ENCODE results near the gene CYP2E1.
"Not testable (repeated sequence)": the region's sequence is repeated elsewhere in the genome, so short reads cannot be mapped to it uniquely, and the experiment has no call there.

CYP2E1 gene

GRCh38 chr10:133528296-133528844 is 1.2 kb downstream of the CYP2E1 start:
- in situ Hi-C loops (cut with MboI; ENCODE audit: low sequenced_read_pairs) = no loop called here

- in situ Hi-C loops (cut with MboI; ENCODE audit: low sequenced_read_pairs) = no loop called here
Measured at GRCh38 chr10:133528845-133529575, 1.8 kb downstream of the CYP2E1 start.

GRCh38 chr10:133529576-133529946 is 2.4 kb downstream of the CYP2E1 start:
- in situ Hi-C loops (cut with MboI; ENCODE audit: low sequenced_read_pairs) = no loop called here

GRCh38 chr10:133530506-133530905 is 3.3 kb downstream of the CYP2E1 start:
- in situ Hi-C loops (cut with MboI; ENCODE audit: low sequenced_read_pairs) = no loop called here

- in situ Hi-C loops (cut with MboI; ENCODE audit: low sequenced_read_pairs) = no loop called here
Measured at GRCh38 chr10:133532871-133533270, 5.7 kb downstream of the CYP2E1 start.

GRCh38 chr10:133534417-133534816 is 7.3 kb downstream of the CYP2E1 start:
- in situ Hi-C loops (cut with MboI; ENCODE audit: low sequenced_read_pairs) = no loop called here

- in situ Hi-C loops (cut with MboI; ENCODE audit: low sequenced_read_pairs) = no loop called here
Measured at GRCh38 chr10:133536198-133536597, 9.0 kb downstream of the CYP2E1 start.

- in situ Hi-C loops (cut with MboI; ENCODE audit: low sequenced_read_pairs) = no loop called here
Measured at GRCh38 chr10:133537546-133538545, 10.7 kb downstream of the CYP2E1 start.

GRCh38 chr10:133541441-133541975 is 14.3 kb downstream of the CYP2E1 start:
- in situ Hi-C loops (cut with MboI; ENCODE audit: low sequenced_read_pairs) = not testable (repeated sequence)

- in situ Hi-C loops (cut with MboI; ENCODE audit: low sequenced_read_pairs) = no loop called here
Measured at GRCh38 chr10:133544506-133544905, 17.3 kb downstream of the CYP2E1 start.

GRCh38 chr10:133554600-133554999 is 27.4 kb downstream of the CYP2E1 start:
- in situ Hi-C loops (cut with MboI; ENCODE audit: low sequenced_read_pairs) = no loop called here

- in situ Hi-C loops (cut with MboI; ENCODE audit: low sequenced_read_pairs) = no loop called here
Measured at GRCh38 chr10:133555521-133555920, 28.4 kb downstream of the CYP2E1 start.

- in situ Hi-C loops (cut with MboI; ENCODE audit: low sequenced_read_pairs) = no loop called here
Measured at GRCh38 chr10:133557381-133557780, 30.2 kb downstream of the CYP2E1 start.

- in situ Hi-C loops (cut with MboI; ENCODE audit: low sequenced_read_pairs) = no loop called here
Measured at GRCh38 chr10:133559216-133559615, 32.1 kb downstream of the CYP2E1 start.

GRCh38 chr10:133564816-133565215 is 37.7 kb downstream of the CYP2E1 start:
- in situ Hi-C loops (cut with MboI; ENCODE audit: low sequenced_read_pairs) = no loop called here

- in situ Hi-C loops (cut with MboI; ENCODE audit: low sequenced_read_pairs) = no loop called here
Measured at GRCh38 chr10:133565441-133566294, 38.5 kb downstream of the CYP2E1 start, which contains the start of gene SYCE1. SYCE1 (minus strand) TSS chr10:133565583; CDS start chr10:133565529, 54 bp downstream.

- in situ Hi-C loops (cut with MboI; ENCODE audit: low sequenced_read_pairs) = no loop called here
Measured at GRCh38 chr10:133567119-133567518, 40.0 kb downstream of the CYP2E1 start.

- in situ Hi-C loops (cut with MboI; ENCODE audit: low sequenced_read_pairs) = no loop called here
Measured at GRCh38 chr10:133567609-133568286, 40.6 kb downstream of the CYP2E1 start.

GRCh38 chr10:133568287-133568614 is 41.1 kb downstream of the CYP2E1 start:
- in situ Hi-C loops (cut with MboI; ENCODE audit: low sequenced_read_pairs) = no loop called here
